ENCODE measurements around the gene ZNF525.

DNA sequence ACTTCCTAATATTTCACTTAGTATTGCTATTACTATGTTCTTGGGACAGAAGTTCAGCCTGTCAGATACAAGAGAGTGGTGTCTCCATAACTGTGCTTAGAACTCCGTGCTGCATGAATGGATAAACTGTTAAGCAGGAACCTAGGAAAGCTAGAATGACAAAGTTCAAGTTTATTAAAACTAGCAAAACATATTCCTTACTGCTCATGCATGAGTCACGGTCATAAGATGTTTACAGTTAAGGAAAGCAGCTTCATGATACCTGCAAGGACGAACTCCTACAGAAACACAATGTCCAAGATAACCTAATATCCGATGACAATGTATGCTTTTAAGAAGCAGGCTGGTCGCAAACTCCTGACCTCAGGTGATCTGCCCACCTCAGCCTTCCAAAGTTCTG lies 23.4 kb downstream of the ZNF525 start:
- TF ChIP-seq, protein P1, sequence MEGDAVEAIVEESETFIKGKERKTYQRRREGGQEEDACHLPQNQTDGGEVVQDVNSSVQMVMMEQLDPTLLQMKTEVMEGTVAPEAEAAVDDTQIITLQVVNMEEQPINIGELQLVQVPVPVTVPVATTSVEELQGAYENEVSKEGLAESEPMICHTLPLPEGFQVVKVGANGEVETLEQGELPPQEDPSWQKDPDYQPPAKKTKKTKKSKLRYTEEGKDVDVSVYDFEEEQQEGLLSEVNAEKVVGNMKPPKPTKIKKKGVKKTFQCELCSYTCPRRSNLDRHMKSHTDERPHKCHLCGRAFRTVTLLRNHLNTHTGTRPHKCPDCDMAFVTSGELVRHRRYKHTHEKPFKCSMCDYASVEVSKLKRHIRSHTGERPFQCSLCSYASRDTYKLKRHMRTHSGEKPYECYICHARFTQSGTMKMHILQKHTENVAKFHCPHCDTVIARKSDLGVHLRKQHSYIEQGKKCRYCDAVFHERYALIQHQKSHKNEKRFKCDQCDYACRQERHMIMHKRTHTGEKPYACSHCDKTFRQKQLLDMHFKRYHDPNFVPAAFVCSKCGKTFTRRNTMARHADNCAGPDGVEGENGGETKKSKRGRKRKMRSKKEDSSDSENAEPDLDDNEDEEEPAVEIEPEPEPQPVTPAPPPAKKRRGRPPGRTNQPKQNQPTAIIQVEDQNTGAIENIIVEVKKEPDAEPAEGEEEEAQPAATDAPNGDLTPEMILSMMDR (IDR thresholded peaks at IDR 0.05), result no peak
- no peak for TF ChIP-seq POLR2A (IDR thresholded peaks at IDR 0.05)
- TF ChIP-seq POLR2AphosphoS5 (IDR thresholded peaks at IDR 0.05; ENCODE audit: insufficient read depth in 1 of 2, low read depth in 1 of 2), result no peak
